B cell (primary cell): Measurements from ENCODE around the gene KCTD4.

Experiments used
- EZH2 ChIP-seq: IDR thresholded peaks from 2 replicates; pipeline ENCODE4 v1.6.1; 2012; ENCODE audit warnings: borderline replicate concordance, low read depth, mild to moderate bottlenecking, moderate library complexity, low read length; ENCODE audit not compliant: insufficient read depth, poor library complexity, severe bottlenecking
- TF ChIP-seq, protein P1 (sequence below): fragments of 200-600 bp; IDR thresholded peaks from one replicate; pipeline ENCODE4 v1.8.0; 2022; ENCODE audit warnings: antibody characterized with exemption, mild to moderate bottlenecking

DNA sequence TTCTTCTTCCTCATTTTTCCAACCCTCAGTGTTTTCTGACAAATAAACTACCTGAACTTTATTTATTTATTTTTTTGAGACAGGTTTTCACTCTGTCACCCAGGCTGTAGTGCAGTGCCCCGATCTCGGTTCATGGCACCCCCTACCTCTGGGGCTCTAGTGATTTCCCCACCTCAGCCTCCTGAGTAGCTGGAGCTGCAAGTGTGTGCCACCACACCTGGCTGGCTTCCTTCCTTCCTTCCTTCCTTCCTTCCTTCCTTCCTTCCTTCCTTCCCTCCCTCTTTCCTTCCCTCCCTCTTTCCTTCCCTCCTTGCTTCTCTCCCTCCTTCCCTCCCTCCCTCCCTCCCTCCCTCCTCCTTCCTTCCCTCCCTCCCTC, 32.3 kb downstream of the KCTD4 start:
- TF ChIP-seq, protein P1, sequence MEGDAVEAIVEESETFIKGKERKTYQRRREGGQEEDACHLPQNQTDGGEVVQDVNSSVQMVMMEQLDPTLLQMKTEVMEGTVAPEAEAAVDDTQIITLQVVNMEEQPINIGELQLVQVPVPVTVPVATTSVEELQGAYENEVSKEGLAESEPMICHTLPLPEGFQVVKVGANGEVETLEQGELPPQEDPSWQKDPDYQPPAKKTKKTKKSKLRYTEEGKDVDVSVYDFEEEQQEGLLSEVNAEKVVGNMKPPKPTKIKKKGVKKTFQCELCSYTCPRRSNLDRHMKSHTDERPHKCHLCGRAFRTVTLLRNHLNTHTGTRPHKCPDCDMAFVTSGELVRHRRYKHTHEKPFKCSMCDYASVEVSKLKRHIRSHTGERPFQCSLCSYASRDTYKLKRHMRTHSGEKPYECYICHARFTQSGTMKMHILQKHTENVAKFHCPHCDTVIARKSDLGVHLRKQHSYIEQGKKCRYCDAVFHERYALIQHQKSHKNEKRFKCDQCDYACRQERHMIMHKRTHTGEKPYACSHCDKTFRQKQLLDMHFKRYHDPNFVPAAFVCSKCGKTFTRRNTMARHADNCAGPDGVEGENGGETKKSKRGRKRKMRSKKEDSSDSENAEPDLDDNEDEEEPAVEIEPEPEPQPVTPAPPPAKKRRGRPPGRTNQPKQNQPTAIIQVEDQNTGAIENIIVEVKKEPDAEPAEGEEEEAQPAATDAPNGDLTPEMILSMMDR = no peak
- no peak for TF ChIP-seq EZH2
